Ascending aorta (tissue), 2 donors: ENCODE data around the gene TCF7. TPM values are rescaled to one million over a fixed set of nuclear protein-coding genes. Genes with fewer than 3 reads are reported as not detected.

ENCODE experiments used
- DNase-seq, 2 donors: peaks; one replicate each; pipeline ENCODE4 v3.0.0-alpha.2; 2019; ENCODE audit warnings: low spot score in 2 of 2
- H3K27ac ChIP-seq, 2 donors: fragments of 200-600 bp; sonication (generic); one replicate each; pipeline ENCODE4 v1.5.1; 2016 to 2017; ENCODE audit warnings: mild to moderate bottlenecking in 1 of 2
- H3K27me3 ChIP-seq: fragments of 200-600 bp; sonication (generic); one replicate; pipeline ENCODE4 v1.5.1; 2017
- H3K36me3 ChIP-seq, 2 donors: fragments of 200-600 bp; sonication (generic); one replicate each; pipeline ENCODE4 v1.5.1; 2016
- H3K4me1 ChIP-seq, 2 donors: fragments of 200-600 bp; sonication (generic); one replicate each; pipeline ENCODE4 v1.5.1; 2016 to 2017; ENCODE audit warnings: mild to moderate bottlenecking in 1 of 2
- H3K4me3 ChIP-seq, 2 donors: fragments of 200-600 bp; sonication (generic); one replicate each; pipeline ENCODE4 v1.5.1; 2016 to 2017; ENCODE audit warnings: mild to moderate bottlenecking in 1 of 2
- H3K9me3 ChIP-seq, 2 donors: fragments of 200-600 bp; sonication (generic); one replicate each; pipeline ENCODE4 v1.5.1; 2016
- CTCF ChIP-seq, 3 experiments: fragments of 200-600 bp in 2 of 3; fragments of 450-650 bp in 1 of 3; sonication (generic) in 2 of 3; IDR thresholded peaks; one replicate each; pipeline ENCODE4 v1.5.1; 2016 to 2019; ENCODE audit warnings: antibody characterized with exemption in 3 of 3, mild to moderate bottlenecking in 1 of 3, moderate library complexity in 1 of 3
- intact Hi-C: fragments of 100-400 bp; cut with DNase I; formaldehyde crosslinking; loops from one replicate; pipeline ENCODE4 v1.15.1; 2023
- total RNA-seq: library from RNA; depleted of rRNA; stranded (reverse); fragments of >200 nt; gene quantifications from one replicate; pipeline ENCODE4 v1.1.0, GENCODE V29; 2016

Gene TCF7
- total RNA-seq, 1 donor from 2014 or later = 12.1 TPM

GRCh38 chr5:134073404-134073803 is 41.1 kb upstream of the TCF7 start:
- H3K9me3 ChIP-seq = no peaks in the 10 kb centered on the region
- no peak overlapping the region for H3K4me3 ChIP-seq
- H3K4me1 ChIP-seq = peaks cover 5% of the 10 kb centered on the region in 2 donors
- DNase-seq = no peak
- intact Hi-C loops = no loop called here
- H3K27ac ChIP-seq = no peak overlapping the region
- no peaks in the 10 kb centered on the region for H3K27me3 ChIP-seq
- H3K36me3 ChIP-seq = no peaks in the 10 kb centered on the region
- no peak for TF ChIP-seq CTCF (IDR thresholded peaks at IDR 0.05)

- no peak overlapping the region for H3K27ac ChIP-seq
- intact Hi-C loops = no loop called here
Measured at GRCh38 chr5:134075102-134075501, 39.4 kb upstream of the TCF7 start.

GRCh38 chr5:134077926-134078580 is 36.4 kb upstream of the TCF7 start:
- no peak overlapping the region for H3K27ac ChIP-seq
- no peaks in the 10 kb centered on the region for H3K27me3 ChIP-seq
- intact Hi-C loops = no loop called here
- TF ChIP-seq CTCF (IDR thresholded peaks at IDR 0.05) = no peak
- H3K9me3 ChIP-seq = no peaks in the 10 kb centered on the region
- H3K4me3 ChIP-seq = no peak overlapping the region
- DNase-seq = no peak
- H3K4me1 ChIP-seq = no peaks in the 10 kb centered on the region
- no peaks in the 10 kb centered on the region for H3K36me3 ChIP-seq

More at GRCh38 chr5:134075102-134075501, 39.4 kb upstream of the TCF7 start:
- H3K27me3 ChIP-seq = no peaks in the 10 kb centered on the region
- DNase-seq = no peak
- no peaks in the 10 kb centered on the region for H3K36me3 ChIP-seq
- no peaks in the 10 kb centered on the region for H3K9me3 ChIP-seq
- H3K4me3 ChIP-seq = no peak overlapping the region
- peaks cover 5% of the 10 kb centered on the region in 2 donors for H3K4me1 ChIP-seq
- TF ChIP-seq CTCF (IDR thresholded peaks at IDR 0.05) = no peak

- Histone ChIP-seq H3K9me3 (no peaks in the 10 kb centered on the region), H3K27ac (no peak overlapping the region), H3K4me1 (no peaks in the 10 kb centered on the region), H3K36me3 (no peaks in the 10 kb centered on the region), H3K4me3 (no peak overlapping the region), H3K27me3 (no peaks in the 10 kb centered on the region)
- intact Hi-C loops = no loop called here
- TF ChIP-seq CTCF (IDR thresholded peaks at IDR 0.05) = no peak
- no peak for DNase-seq
Measured at GRCh38 chr5:134079748-134080581, 34.5 kb upstream of the TCF7 start.

- Histone ChIP-seq H3K36me3 (no peaks in the 10 kb centered on the region), H3K4me1 (no peaks in the 10 kb centered on the region), H3K27ac (no peak overlapping the region), H3K9me3 (no peaks in the 10 kb centered on the region), H3K4me3 (no peak overlapping the region), H3K27me3 (no peaks in the 10 kb centered on the region)
- no peak for DNase-seq
- intact Hi-C loops = no loop called here
- no peak for TF ChIP-seq CTCF (IDR thresholded peaks at IDR 0.05)
Measured at GRCh38 chr5:134082264-134082992, 32.1 kb upstream of the TCF7 start.
